HG02870 (cell line): ENCODE measurements around the gene SFI1.
A peak's percentile ranks its signal among the peaks of the same experiment; 100 is the strongest.
"Not testable (repeated sequence)": the region's sequence is repeated elsewhere in the genome, so short reads cannot be mapped to it uniquely, and the experiment has no call there.

Experiments used
- ATAC-seq: cut with Tn5 transposase; IDR thresholded peaks from one replicate; pipeline ENCODE4 v1.9.1; 2021; ENCODE audit warnings: mild to moderate bottlenecking, moderate library complexity; ENCODE audit not compliant: unreplicated experiment

Gene SFI1

GRCh38 chr22:31491218-31491962, 4.9 kb upstream of the SFI1 start:
- no peak for ATAC-seq

GRCh38 chr22:31492151-31492550, 4.2 kb upstream of the SFI1 start:
- ATAC-seq, result no peak

- ATAC-seq, result not testable (repeated sequence)
Observed at GRCh38 chr22:31493355-31493754, 3.0 kb upstream of the SFI1 start.

GRCh38 chr22:31495343-31495742, 993 bp upstream of the SFI1 start:
- ATAC-seq, result no peak

- ATAC-seq, result peak; percentile 14
Observed at GRCh38 chr22:31496735-31497146, 405 bp downstream of the SFI1 start.

- ATAC-seq, result no peak
Observed at GRCh38 chr22:31497148-31497938, 1.0 kb downstream of the SFI1 start.

GRCh38 chr22:31501738-31502137, 5.4 kb downstream of the SFI1 start:
- ATAC-seq, result no peak

- no peak for ATAC-seq
Observed at GRCh38 chr22:31503211-31503964, 7.1 kb downstream of the SFI1 start.

GRCh38 chr22:31504282-31504681, 7.9 kb downstream of the SFI1 start:
- no peak for ATAC-seq

- ATAC-seq, result not testable (repeated sequence)
Observed at GRCh38 chr22:31507517-31507916, 11.2 kb downstream of the SFI1 start.

GRCh38 chr22:31508536-31508935, 12.2 kb downstream of the SFI1 start:
- no peak for ATAC-seq

GRCh38 chr22:31509061-31509762, 12.9 kb downstream of the SFI1 start:
- no peak for ATAC-seq

GRCh38 chr22:31520051-31520450, 23.7 kb downstream of the SFI1 start:
- no peak for ATAC-seq

GRCh38 chr22:31524132-31524531, 27.8 kb downstream of the SFI1 start:
- not testable (repeated sequence) for ATAC-seq

- ATAC-seq, result no peak
Observed at GRCh38 chr22:31526270-31526669, 29.9 kb downstream of the SFI1 start.

GRCh38 chr22:31530823-31531195, 34.5 kb downstream of the SFI1 start:
- ATAC-seq, result no peak

GRCh38 chr22:31532060-31532459, 35.7 kb downstream of the SFI1 start:
- ATAC-seq, result no peak

- ATAC-seq, result no peak
Observed at GRCh38 chr22:31533374-31533773, 37.0 kb downstream of the SFI1 start.

GRCh38 chr22:31537019-31537535, 40.7 kb downstream of the SFI1 start:
- peak; percentile 56 for ATAC-seq

- ATAC-seq, result no peak
Observed at GRCh38 chr22:31538815-31539214, 42.5 kb downstream of the SFI1 start.

GRCh38 chr22:31540166-31540565, 43.8 kb downstream of the SFI1 start:
- ATAC-seq, result not testable (repeated sequence)
